Activated CD4-positive, alpha-beta T cell treated with anti-CD3 and anti-CD28 coated beads, Interleukin-10, Interleukin-2, amounts not matched to agents 100 ng/mL and 50 ng/mL, durations not matched to agents 16 hours and 8 hours (primary cell): ENCODE measurements around the gene SPATC1L.
"Not testable (repeated sequence)": the region's sequence is repeated elsewhere in the genome, so short reads cannot be mapped to it uniquely, and the experiment has no call there.

Experiments used
- DNase-seq: peaks from one replicate; pipeline ENCODE4 v3.0.0-alpha.2; 2020

Gene SPATC1L

DNA sequence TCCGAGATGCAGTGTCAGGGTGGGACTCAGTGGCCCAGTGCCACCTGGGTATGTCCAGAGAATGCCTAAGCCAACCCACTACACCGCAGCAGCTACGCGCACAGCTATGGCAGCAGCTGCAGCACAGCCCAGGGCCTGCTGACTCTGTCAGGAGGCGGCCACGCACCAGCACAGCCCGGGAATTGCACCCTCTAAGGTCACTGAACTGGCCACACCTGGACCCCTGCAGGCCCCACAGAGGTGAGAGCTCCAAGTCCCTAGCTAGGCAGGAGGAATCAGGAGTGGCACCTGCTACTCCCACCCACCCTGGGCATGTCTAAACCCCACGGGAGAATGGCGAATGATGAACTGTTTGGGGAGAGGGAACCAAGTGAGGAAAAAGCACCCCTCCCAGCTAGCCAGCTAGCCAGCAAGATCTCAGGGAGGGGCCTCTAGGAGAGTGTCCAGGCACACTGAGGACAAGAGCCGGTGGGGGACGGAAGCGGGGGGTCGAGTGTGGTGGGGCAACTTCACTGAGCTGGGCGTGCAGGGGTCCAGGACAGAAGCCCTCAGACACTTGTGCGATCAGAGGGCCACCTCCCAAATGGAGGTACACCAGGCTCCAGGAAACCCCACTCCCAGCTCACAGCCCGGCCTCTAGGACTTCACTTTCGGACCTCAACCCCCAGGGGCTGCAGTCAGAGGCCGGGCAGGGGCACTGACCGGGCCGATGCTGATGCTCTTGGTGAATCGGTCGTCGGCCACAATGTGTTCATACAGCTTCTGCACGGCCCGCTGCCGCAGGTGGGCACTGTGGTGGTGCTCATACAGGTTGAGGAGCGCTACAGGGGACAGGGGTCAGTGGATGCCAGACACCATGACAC is 30.4 kb upstream of the SPATC1L start:
- no peak for DNase-seq

DNA sequence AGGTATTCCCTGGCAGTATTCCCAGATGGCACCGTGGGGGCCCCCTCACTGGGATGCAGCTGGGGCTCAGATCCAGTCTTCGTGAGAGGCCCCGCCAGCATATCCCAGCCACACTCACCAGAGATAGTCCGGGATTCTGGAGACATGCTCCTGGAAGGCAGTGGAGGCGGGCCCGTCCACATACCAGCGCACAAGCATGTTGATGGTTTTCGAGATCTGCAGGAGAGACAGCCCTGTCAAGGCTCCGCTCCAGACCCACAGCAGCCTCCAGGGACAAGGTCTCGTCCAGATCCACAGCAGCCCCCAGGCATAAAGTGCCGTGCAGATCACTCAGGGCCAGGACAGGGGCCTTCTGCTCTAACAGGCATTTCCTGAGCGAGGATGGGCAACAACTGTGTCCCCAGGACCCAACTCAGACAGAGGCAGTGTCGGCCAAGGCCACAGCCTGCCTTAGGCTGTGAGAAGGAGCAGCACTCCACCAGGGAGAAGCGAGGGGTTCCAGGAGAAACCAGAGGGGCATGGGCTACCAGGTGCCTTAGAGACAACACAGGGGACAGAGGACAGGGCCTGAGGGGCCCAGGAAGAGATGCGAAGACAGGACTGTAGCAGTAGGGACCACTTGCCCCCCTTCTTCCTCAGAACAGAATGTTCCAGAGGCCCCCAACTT is 29.5 kb upstream of the SPATC1L start:
- DNase-seq = no peak

DNA sequence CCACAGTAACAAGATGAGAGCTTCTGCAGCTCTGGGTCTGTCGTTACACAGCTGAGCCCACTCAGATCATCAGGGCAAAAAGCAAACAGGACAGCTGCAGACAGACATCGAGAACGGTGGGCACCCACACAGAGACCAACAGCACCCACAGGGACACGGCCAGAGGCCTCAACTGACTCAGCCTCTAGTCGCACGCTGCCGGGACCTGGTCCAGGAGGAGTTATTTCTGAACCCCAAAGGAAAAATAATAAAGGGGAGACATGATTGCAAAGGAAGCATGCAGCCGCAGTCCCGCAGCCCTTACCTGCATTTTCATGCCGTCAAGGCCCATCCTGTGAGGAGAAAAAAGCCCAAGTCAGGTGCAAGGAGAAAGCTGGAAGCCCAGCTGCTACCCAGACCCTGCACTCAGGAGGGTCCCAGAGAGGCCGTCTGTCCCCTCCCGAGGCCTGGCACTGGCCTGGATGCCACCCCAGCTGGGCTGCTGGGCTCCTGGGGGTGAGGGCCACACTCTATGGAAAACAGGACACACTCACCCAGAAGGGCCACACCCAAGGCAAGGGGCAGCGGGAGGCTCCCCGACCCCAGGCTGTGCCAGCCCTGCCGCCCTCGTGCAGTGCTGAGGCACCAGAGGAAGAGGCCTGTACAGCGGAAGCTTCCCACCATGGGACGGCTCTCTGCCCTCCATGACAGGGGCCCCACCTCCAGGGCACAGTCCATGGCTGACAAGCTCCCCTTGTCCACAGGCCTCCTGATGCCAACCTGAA is 28.6 kb upstream of the SPATC1L start:
- no peak for DNase-seq

DNA sequence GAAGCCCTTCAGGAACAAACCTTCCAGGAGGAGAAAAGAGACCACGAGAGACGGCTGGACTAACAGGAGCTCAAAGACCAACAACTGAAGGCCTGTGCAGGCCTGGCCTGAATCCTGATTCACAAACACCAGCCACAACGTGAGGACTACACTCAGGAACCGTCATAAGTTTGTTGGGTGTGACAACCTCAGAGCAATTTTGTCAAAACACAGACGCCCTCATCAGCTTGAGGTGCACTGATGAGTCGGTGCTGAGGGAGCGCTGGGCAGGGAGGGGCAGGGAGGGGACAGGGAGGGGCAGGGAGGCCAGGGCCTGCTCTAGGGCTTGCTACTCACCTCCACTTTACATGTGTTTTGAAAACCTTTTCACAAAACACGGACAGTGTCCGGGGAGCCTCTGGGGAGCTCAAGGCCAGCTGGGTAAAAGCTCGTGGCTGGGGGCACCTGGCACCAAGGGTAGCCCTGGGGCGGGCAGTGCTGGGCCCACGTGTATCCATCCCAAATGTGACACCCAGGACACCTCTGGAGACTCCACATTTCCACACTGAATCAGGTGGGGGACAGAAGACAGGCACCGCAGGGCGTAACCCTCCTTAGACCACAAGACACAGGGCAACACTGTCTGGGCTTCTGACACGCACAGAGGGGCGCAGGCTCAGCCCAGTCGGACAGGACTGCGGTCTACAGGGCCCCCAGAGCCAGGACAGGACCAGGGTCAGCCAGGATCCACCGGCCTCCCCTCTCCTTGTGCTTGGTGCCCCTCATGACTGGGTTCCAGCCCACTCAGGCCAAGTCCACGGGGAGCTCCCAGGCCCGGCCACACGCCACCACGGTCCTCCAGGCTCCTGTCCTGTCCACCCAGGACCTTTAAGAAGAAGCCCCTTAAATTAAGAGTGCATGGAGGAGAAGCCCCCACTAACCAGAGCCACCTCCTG is 27.8 kb upstream of the SPATC1L start:
- DNase-seq = no peak

DNA sequence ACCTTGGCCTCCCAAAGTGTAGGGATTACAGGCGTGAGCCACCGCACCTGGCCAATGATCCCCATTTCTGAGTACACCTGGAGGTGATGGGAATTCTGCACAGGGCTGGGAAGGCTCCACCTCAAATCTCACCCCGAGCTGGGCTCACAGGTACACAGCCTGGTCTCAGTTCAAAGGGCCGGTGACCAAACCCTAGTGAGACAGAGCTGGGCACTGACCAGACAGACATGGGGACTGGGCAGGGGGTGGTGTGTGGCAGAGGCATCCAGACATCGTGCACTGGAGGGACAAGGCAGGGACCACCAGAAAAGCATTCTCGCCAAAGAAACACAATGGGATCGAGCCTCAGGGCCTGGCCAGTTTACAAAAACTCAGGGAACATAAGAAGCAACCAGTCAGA is 27.1 kb upstream of the SPATC1L start:
- no peak for DNase-seq

DNA sequence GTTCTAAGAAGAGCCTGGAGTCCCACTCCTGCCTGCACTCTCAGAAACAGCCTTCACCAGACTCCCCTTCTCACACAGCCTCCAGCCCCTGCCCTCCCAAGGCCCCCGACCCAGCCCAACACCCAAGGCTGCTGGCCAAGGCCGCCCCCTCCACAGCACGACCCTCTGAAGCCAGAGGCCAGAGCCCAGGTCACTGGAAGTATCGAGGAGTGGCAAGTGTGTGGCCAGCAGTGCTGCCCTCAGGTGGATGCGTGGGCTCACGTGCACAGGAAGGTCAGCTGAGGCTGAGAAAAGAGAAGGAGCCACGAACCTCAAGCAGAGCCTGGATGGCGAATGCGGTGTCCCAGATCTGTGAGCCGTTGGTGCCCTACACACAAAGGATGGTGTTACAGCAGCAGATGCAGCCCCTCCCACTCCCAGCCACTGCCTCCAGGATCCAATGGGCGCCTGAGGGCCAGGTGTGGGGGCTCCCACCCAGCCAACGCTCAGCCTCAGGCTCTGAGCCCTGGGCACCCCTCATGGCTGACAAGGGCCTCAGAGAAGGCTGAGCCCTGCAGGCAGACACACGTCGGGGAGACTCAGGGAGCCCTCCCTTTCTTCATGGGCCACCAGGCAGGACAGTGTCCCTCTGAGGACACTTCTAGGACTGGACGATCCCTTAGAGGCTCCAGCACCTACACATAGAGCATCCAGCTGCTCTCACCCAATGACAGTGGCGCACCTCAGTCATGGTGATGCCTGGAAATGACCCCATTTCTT is 26.3 kb upstream of the SPATC1L start:
- DNase-seq = no peak

DNA sequence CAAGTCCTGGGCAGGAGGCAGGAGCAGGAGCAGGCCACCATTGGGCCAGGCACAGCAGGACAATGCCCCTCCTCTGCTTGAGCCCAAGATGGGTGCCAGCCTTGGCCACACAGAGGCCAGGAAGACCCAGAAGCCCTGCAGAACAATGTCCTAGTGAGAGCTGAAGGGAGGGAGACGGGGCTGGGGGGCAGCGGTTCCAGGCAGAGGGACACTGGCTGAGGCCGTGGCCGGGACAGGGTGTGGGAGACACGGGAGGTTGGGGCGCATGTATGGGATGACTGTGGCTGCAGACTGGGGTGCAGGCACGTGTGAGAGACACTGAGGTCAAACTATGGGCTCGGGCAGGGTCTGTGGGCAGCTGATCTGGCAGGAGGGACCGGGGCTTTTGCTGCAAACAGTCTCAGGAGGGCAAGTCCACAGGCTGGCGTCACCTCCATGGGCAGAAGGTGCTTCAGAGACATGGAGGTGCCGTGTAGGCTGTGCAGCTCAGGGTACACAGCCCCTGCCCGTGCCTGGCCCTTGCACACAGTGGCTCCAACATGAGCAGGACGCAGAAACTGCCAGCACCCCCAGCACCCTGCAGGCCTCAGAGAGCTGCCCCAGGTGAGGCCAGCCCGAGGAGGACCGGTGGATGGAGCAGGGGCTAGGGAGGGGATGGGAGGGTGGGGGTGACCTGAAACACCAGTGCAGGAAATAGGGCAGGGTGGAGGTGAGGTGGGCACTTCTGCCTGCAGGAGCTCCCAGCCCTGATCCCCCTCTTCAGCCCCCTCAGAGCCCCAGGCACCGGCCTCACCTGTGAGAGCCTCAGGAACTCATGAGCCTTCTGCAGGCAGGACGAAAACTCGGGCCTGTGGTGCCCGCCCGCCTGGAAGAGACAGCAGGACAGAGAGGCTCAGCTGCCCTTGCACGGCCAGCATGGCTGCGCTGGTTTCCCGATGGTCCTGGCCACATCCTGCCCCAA is 24.8 kb upstream of the SPATC1L start:
- DNase-seq = no peak

DNA sequence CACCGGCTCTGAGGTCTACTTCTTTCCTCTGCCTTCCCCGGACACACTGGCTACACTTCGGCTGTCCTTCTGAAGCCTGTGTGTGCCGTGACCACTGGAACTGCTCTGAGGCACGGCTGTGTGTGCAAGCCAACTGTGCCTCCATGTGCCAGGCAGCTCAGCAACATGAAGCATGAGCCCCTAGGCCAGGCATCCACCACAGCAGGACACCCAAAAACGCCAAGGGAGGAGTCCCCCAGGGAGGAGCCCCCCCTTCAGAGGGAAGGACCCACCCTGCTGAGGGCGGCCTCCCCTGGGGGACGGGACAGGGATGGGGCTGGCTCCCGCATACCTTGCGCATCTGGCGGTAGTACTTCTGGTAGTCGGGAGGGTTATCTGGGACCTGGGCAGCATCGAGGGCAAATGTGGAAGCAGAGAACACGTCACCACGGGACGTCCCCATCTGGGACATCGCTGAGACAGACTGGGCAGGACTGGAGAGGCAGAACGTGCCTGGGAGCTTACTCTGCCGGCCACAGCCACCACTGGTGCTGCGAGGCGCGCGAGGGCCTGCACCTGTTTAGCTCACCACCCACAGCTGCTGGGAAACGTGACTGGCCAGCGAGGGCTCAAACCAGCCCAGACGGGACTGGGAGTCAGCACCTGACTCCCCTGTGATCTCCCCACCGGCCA is 23.8 kb upstream of the SPATC1L start:
- DNase-seq = no peak

DNA sequence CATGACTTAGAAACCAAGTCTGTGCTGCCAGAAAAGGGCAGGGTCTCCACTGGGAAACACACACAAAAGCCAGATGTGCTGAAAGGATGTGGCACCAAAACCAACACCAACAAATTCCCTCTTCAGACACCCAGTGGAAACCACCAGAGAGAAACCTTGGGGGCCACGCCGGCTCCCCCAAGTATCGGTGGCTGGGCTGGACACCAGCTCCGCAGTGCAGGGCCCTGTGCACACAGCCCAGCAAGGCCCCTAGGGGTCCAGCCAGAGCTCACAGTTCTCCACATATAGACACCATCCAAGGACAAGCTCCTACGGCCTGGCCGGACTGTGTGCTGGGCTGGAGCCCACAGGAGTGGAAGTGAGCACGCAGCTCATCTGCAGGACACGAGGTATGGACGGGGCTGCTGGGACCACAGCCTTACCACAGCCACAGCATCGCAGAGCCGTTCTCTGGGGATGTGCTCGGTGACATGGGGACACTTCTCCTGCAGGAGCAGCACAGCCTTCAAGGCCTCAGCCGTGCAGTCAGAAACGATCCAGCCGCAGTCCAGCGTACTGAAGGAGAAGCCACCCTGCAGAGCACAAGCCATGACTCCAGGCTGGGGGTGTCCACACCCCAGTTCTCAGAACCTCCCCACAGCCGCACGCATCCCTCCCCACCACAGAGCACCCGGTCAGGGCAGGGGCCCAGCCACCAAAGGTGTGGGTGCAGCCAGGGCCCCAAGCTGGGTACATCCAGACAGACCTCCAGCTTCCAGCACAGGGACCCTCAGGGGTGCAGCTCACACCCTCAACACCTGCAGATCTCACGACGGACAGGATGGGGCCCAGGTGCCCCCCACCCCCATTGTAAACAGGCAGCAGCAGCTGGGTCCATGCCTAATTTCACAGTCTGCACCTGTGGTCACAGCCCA is 23.0 kb upstream of the SPATC1L start:
- DNase-seq = no peak

DNA sequence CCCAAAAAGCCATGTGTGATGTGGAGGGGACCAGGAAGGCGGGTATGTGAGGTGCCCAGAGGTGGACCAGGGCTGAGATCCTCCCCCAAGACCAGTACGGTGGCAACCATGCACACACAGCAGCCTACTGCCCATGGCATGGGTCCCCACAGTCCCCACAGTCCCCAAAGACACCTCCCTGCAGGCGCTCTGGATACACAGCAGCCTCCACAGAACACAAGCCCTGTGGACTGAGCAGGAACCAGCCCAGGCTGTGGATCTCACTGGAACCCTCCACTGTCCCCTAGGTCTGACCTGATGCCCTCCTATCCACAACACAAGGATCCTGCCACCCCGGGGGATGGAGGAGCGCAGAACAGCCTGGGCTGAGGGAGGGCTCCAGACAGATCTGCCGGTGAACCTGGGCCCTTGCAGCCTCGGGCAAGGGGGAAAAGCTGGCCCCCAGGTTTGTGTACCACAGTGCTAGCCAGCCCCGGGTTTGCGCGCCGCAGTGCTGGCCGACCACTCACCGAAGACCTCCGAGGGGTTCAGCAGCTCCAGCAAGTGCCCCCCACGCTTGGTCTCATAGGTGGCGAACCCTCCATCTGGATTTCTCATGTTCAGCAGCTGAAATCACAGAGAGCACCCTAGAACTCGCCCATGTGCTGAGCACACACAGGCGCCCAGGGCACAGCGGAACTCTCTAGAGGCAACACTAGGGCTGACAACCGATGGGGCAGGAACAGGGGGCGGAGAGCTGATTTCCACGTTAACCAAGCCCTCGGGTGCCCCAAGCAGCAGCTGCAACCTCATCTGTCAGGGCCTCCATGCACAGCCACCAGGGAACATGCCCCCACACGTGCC is 22.1 kb upstream of the SPATC1L start:
- no peak for DNase-seq

DNA sequence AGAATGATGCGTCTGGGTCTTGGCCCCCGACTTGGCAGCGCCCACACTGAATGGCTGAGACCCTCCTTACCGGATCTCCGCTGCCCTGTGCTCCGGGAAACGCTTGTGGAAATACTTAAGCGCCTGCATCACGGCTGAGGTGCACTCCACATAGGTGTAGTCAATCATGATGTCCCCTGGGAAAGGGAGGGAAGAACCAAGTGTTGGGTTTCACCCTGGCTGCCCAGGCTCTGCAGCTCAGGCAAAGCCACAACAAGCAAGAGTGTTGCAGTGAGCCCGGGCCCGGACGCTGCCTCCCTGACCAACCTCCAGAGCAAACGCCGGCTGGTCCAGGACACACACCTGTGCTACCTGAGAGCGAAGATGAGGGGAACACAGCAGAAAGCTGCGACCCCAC is 21.5 kb upstream of the SPATC1L start:
- DNase-seq = no peak

DNA sequence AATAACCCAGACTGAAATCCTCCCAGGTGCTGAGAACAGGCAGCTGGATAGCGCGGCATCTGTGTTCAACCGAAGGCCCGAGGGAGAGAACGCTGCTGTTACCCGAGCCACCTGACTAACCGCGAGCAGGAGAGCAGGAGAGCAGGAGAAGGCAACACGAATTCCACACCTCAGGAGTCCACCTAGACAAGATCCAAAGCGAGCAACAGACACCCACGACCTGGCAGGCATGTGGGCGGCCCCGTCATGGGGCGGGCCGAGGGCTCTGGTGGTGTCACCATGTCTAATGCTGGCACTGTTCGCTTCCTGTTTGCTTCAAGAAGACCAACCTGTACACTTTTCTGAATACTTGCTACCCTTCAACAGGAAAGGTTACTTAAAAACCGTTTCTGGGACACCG is 20.9 kb upstream of the SPATC1L start:
- no peak for DNase-seq

DNA sequence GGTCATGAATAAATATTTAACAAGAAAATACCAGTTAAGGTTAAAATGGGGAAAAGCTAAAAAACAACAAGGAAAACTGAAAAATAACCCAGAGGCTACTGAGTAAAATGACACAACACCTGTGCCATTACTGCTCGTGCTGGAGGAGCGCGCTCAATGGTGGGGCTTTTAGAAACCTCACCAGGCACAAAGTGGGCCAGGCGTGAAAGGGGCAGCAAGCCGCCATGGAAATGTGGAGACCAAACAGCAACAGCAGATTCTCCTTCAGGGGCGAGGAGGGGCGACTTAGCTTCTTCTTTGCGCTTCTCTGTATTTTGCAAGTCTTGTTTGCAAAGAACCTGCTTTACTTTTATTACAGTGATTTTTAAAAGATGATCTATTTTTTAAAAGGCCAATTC is 18.9 kb upstream of the SPATC1L start:
- DNase-seq = no peak

DNA sequence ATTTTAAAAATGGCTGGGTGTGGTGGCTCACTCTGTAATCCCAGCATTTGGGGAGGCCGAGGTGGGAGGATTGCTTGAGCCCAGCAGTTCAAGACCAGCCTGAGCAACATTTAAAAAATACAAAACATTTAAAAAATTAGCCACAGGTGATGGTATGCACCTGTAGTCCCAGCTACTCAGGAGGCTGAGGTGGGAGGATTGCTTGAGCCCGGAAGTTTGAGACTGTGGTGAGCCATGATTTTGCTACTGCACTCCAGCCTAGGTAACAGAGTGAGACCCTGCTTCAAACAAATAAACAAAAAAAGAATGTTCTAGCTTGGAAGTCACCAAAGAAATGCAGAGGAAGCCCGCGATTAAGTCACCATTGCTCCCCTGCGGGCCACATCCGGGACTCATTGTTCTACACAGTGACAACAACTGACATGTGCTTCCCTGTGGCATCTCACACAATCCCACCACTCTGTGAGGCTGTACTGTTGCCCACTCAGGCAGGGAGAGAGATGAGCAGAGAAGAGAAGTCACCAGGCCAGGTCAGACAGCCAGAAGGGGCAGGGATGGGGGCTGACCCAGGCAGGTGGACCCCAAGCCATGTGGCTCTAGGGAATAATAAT is 18.4 kb upstream of the SPATC1L start:
- no peak for DNase-seq

DNA sequence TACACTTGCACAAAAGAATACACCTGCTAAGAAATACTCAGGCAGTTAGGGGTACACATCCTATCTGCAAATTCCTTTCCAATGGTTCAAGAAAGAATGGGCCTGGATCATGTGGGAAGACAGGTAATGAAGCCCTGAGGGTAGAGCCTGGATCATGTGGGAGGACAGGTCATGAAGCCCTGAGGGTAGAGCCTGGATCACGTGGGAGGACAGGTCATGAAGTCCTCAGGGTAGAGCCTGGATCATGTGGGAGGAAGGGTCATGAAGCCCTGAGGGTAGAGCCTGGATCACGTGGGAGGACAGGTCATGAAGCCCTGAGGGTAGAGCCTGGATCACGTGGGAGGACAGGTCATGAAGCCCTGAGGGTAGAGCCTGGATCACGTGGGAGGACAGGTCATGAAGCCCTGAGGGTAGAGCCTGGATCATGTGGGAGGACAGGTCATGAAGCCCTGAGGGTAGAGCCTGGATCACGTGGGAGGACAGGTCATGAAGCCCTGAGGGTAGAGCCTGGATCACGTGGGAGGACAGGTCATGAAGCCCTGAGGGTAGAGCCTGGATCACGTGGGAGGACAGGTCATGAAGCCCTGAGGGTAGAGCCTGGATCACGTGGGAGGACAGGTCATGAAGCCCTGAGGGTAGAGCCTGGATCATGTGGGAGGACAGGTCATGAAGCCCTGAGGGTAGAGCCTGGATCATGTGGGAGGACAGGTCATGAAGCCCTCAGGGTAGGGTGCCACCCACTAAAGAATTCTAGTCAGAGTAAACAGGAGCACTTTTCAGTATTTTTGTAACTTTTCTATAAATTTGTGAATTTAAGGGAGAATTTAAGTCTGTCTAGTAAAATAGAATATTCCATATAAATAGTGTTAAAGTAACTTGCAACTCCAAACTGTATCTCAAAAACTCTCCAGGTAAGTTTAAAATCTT is 16.9 kb upstream of the SPATC1L start:
- not testable (repeated sequence) for DNase-seq
